Measurements from ENCODE around the gene A4GALT.

GRCh38 chr22:42655693-42656092, 65.0 kb downstream of the A4GALT start:
- TF ChIP-seq CTCF (IDR thresholded peaks at IDR 0.05), result no peak
- no peak for TF ChIP-seq POLR2A (IDR thresholded peaks at IDR 0.05)
